ENCODE data around the gene CCDC120. TPM values are rescaled to one million over a fixed set of nuclear protein-coding genes. Genes with fewer than 3 reads are reported as not detected.

The CCDC120 gene
- total and polyA plus RNA-seq, 9 of the 15 experiments (the other 6 are each of a cell fraction or from before 2014, with no cell fraction given) = 0.13 to 3.6 (median 0.54) TPM

DNA sequence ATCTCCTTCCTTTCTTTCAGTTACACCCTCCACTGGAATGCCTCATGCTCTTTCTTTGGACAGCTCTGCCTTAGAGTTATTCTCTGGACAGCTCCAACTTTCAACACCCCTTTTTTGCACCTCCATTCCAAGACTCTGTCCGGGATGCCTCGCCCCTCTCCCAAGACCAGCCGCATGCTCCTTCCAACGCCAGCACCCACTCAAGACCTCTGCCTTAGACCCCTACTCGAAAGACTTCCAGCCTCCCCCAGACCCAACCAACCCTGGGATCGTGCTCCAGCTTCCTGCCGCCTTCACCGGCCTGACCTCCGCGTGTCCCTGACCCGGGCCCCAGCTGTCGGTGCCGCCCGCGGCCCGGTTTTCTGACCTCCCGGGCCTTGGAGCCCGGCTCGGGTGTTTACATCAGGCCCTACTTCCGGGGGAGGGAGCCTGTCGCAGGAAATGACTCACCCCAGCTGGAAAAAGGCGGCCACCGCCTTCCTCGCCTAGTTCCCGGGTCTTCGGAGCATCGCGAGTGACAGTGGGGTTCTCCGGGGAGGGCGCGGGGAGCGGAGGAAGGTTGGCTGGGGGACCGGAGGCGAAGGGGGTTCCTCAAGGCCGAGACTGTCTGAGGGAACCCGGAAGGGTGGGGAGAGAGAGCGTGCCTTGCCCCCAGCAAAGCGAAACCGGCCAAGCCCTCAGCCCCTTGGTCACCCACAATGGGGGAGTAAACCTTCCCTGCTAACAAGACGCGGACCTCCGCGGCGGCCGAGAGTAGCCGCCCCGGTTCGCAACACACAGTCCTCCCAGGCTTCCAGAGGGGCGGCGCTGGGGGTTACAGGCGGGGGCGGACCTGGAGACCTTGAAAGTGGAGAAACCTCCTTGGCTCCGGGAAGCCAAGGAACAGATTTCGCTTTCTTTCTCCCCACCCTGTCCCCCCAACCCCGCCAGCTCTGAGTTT is 21.0 kb downstream of the CCDC120 start, which contains the start of gene WDR45 (continued):
- TF ChIP-seq RBBP5 (IDR thresholded peaks at IDR 0.05; ENCODE audit: borderline replicate concordance, insufficient read depth, low read length, poor library complexity, severe bottlenecking) (peak; percentile 73), KLF16 (IDR thresholded peaks at IDR 0.05) (peak; percentile 58; the same call in 1 of the 2 replicates), ZNF253 (CRISPR knock-in tag; conservative IDR thresholded peaks at IDR 0.05) (no peak), ZKSCAN8 (CRISPR knock-in tag; IDR thresholded peaks at IDR 0.05) (no peak), MYC (IDR thresholded peaks at IDR 0.05; ENCODE audit: low read depth, low read length) (peak; percentile 74), MYC (CRISPR knock-in tag; IDR thresholded peaks at IDR 0.05; ENCODE audit: borderline replicate concordance, low read depth) (no peak), HOXB6 (CRISPR knock-in tag; IDR thresholded peaks at IDR 0.05; ENCODE audit: borderline replicate concordance) (no peak), ZNF778 (CRISPR knock-in tag; IDR thresholded peaks at IDR 0.05) (no peak), SP1 (CRISPR knock-in tag; IDR thresholded peaks at IDR 0.05) (peak; percentile 30; the same call in 1 of the 2 replicates), NBN (IDR thresholded peaks at IDR 0.05; ENCODE audit: low read depth) (no peak), BRD4 (IDR thresholded peaks at IDR 0.05) (peak; percentile 14; the same call in 1 of the 2 replicates), ZNF668 (CRISPR knock-in tag; IDR thresholded peaks at IDR 0.05) (no peak), CBX3 (IDR thresholded peaks at IDR 0.05; ENCODE audit: borderline replicate concordance in 1 of 2, low read length in 2 of 2) (0 out of 3 replicates have a peak, but pooled peaks of 1 of the 2 experiments have one; percentile 41), ZNF436 (CRISPR knock-in tag; IDR thresholded peaks at IDR 0.05) (no peak), HMGN3 (IDR thresholded peaks at IDR 0.05; ENCODE audit: borderline replicate concordance, extremely low read depth, insufficient read length, low read depth, low read length) (peak; percentile 21)
- TF ChIP-seq, protein P1, sequence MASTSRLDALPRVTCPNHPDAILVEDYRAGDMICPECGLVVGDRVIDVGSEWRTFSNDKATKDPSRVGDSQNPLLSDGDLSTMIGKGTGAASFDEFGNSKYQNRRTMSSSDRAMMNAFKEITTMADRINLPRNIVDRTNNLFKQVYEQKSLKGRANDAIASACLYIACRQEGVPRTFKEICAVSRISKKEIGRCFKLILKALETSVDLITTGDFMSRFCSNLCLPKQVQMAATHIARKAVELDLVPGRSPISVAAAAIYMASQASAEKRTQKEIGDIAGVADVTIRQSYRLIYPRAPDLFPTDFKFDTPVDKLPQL (IDR thresholded peaks at IDR 0.05; ENCODE audit: extremely low read depth, insufficient read length) = no peak
- TF ChIP-seq, protein P2, sequence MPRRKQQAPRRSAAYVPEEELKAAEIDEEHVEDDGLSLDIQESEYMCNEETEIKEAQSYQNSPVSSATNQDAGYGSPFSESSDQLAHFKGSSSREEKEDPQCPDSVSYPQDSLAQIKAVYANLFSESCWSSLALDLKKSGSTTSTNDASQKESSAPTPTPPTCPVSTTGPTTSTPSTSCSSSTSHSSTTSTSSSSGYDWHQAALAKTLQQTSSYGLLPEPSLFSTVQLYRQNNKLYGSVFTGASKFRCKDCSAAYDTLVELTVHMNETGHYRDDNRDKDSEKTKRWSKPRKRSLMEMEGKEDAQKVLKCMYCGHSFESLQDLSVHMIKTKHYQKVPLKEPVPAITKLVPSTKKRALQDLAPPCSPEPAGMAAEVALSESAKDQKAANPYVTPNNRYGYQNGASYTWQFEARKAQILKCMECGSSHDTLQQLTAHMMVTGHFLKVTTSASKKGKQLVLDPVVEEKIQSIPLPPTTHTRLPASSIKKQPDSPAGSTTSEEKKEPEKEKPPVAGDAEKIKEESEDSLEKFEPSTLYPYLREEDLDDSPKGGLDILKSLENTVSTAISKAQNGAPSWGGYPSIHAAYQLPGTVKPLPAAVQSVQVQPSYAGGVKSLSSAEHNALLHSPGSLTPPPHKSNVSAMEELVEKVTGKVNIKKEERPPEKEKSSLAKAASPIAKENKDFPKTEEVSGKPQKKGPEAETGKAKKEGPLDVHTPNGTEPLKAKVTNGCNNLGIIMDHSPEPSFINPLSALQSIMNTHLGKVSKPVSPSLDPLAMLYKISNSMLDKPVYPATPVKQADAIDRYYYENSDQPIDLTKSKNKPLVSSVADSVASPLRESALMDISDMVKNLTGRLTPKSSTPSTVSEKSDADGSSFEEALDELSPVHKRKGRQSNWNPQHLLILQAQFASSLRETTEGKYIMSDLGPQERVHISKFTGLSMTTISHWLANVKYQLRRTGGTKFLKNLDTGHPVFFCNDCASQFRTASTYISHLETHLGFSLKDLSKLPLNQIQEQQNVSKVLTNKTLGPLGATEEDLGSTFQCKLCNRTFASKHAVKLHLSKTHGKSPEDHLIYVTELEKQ (CRISPR knock-in tag; IDR thresholded peaks at IDR 0.05) = no peak
- TF ChIP-seq, protein P3, sequence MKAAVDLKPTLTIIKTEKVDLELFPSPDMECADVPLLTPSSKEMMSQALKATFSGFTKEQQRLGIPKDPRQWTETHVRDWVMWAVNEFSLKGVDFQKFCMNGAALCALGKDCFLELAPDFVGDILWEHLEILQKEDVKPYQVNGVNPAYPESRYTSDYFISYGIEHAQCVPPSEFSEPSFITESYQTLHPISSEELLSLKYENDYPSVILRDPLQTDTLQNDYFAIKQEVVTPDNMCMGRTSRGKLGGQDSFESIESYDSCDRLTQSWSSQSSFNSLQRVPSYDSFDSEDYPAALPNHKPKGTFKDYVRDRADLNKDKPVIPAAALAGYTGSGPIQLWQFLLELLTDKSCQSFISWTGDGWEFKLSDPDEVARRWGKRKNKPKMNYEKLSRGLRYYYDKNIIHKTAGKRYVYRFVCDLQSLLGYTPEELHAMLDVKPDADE (conservative IDR thresholded peaks at IDR 0.05; ENCODE audit: control insufficient read depth, low read depth, low read length) = peak; percentile 87; the same call in 1 of the 2 replicates
- TF ChIP-seq, protein P4, sequence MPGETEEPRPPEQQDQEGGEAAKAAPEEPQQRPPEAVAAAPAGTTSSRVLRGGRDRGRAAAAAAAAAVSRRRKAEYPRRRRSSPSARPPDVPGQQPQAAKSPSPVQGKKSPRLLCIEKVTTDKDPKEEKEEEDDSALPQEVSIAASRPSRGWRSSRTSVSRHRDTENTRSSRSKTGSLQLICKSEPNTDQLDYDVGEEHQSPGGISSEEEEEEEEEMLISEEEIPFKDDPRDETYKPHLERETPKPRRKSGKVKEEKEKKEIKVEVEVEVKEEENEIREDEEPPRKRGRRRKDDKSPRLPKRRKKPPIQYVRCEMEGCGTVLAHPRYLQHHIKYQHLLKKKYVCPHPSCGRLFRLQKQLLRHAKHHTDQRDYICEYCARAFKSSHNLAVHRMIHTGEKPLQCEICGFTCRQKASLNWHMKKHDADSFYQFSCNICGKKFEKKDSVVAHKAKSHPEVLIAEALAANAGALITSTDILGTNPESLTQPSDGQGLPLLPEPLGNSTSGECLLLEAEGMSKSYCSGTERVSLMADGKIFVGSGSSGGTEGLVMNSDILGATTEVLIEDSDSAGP (CRISPR knock-in tag; IDR thresholded peaks at IDR 0.05) = no peak
